HEK293 (cell line): ENCODE data around the gene SGPL1.

Experiments used
- CTCF ChIA-PET: fragments of 350-600 bp; formaldehyde crosslinking; extraction: SDS; loops from one replicate; lab custom pipeline; 2021; ENCODE audit warnings: antibody characterized with exemption; lab: Yijun Ruan, JAX
- POLR2A ChIA-PET: fragments of 300-600 bp; formaldehyde crosslinking; extraction: SDS; loops from one replicate; lab custom pipeline; 2020; ENCODE audit warnings: antibody characterized with exemption, inconsistent platforms; lab: Yijun Ruan, JAX
- H3K27ac ChIP-seq: fragments of 200-500 bp; sonication (Bioruptor generic); 2 replicates; pipeline ENCODE4 v1.5.1; 2014; ENCODE audit warnings: low read depth, low read length, control low read depth, inconsistent platforms; ENCODE audit errors: extremely low read depth
- H3K36me3 ChIP-seq, 2 experiments: fragments of 200-500 bp in 1 of 2; sonication (Bioruptor generic) in 1 of 2; 1 replicate in 1 of 2; 2 replicates in 1 of 2; pipeline ENCODE4 v1.5.1; 2014 to 2017; ENCODE audit warnings: inconsistent platforms in 2 of 2, low read length in 2 of 2; ENCODE audit not compliant: control insufficient read depth in 2 of 2, insufficient read depth in 1 of 2
- H3K4me1 ChIP-seq: fragments of 200-500 bp; sonication (Bioruptor generic); 2 replicates; pipeline ENCODE4 v1.5.1; 2014; ENCODE audit warnings: mild to moderate bottlenecking, low read length, inconsistent platforms; ENCODE audit not compliant: control insufficient read depth, insufficient read depth
- H3K4me3 ChIP-seq: 2 replicates; pipeline ENCODE4 v1.5.1; 2011; ENCODE audit warnings: low read depth, mild to moderate bottlenecking, control low read depth, low read length, moderate library complexity
- H3K9me3 ChIP-seq: fragments of 200-500 bp; sonication (Bioruptor generic); 2 replicates; pipeline ENCODE4 v1.5.1; 2014; ENCODE audit warnings: low read depth, low read length, inconsistent platforms; ENCODE audit not compliant: control insufficient read depth, insufficient read depth
- BCL6B ChIP-seq: fragments of 450-650 bp; formaldehyde crosslinking; IDR thresholded peaks from 2 replicates; pipeline ENCODE4 v1.5.1; 2017; ENCODE audit warnings: missing biosample characterization, missing genetic modification characterization
- CTCF ChIP-seq: fragments of 450-650 bp; formaldehyde crosslinking; IDR thresholded peaks from 2 replicates; pipeline ENCODE4 v1.5.1; 2016; ENCODE audit warnings: missing biosample characterization, missing genetic modification characterization
- FEZF1 ChIP-seq: fragments of 450-650 bp; formaldehyde crosslinking; IDR thresholded peaks from 2 replicates; pipeline ENCODE4 v1.5.1; 2016; ENCODE audit warnings: missing biosample characterization, missing genetic modification characterization
- GLIS1 ChIP-seq: fragments of 450-650 bp; formaldehyde crosslinking; IDR thresholded peaks from 2 replicates; pipeline ENCODE4 v1.5.1; 2016; ENCODE audit warnings: missing biosample characterization, missing genetic modification characterization
- INSM2 ChIP-seq: fragments of 450-650 bp; formaldehyde crosslinking; IDR thresholded peaks from 2 replicates; pipeline ENCODE4 v1.5.1; 2016; ENCODE audit warnings: missing biosample characterization, missing genetic modification characterization
- MEIS1 ChIP-seq: sonication (generic); formaldehyde crosslinking; IDR thresholded peaks from 2 replicates; pipeline ENCODE4 v1.8.1; 2022; ENCODE audit warnings: missing genetic modification reagents, mild to moderate bottlenecking, borderline replicate concordance
- MZF1 ChIP-seq: fragments of 450-650 bp; formaldehyde crosslinking; IDR thresholded peaks from 2 replicates; pipeline ENCODE4 v1.5.1; 2017; ENCODE audit warnings: missing biosample characterization, missing genetic modification characterization, borderline replicate concordance
- ZEB2 ChIP-seq: fragments of 450-650 bp; formaldehyde crosslinking; IDR thresholded peaks from 2 replicates; pipeline ENCODE4 v1.5.1; 2016; ENCODE audit warnings: missing biosample characterization, missing genetic modification characterization
- ZIC2 ChIP-seq: fragments of 450-650 bp; formaldehyde crosslinking; IDR thresholded peaks from 2 replicates; pipeline ENCODE4 v1.5.1; 2016; ENCODE audit warnings: missing biosample characterization, missing genetic modification characterization
- ZNF157 ChIP-seq: fragments of 450-650 bp; formaldehyde crosslinking; IDR thresholded peaks from 2 replicates; pipeline ENCODE4 v1.5.1; 2016; ENCODE audit warnings: missing biosample characterization, missing genetic modification characterization
- ZNF416 ChIP-seq: fragments of 450-650 bp; formaldehyde crosslinking; IDR thresholded peaks from 2 replicates; pipeline ENCODE4 v1.5.1; 2016; ENCODE audit warnings: missing biosample characterization, missing genetic modification characterization
- ZNF670 ChIP-seq: fragments of 450-650 bp; formaldehyde crosslinking; IDR thresholded peaks from 2 replicates; pipeline ENCODE4 v1.5.1; 2016; ENCODE audit warnings: missing biosample characterization, missing genetic modification characterization, low read depth
- ZNF692 ChIP-seq: fragments of 450-650 bp; formaldehyde crosslinking; IDR thresholded peaks from 2 replicates; pipeline ENCODE4 v1.5.1; 2016; ENCODE audit warnings: missing biosample characterization, missing genetic modification characterization
- ZNF785 ChIP-seq: fragments of 450-650 bp; formaldehyde crosslinking; IDR thresholded peaks from 2 replicates; pipeline ENCODE4 v1.5.1; 2016; ENCODE audit warnings: missing biosample characterization, missing genetic modification characterization
- TF ChIP-seq, protein P1 (sequence below): fragments of 450-650 bp; IDR thresholded peaks from 2 replicates; pipeline ENCODE4 v1.5.1; 2018; ENCODE audit warnings: missing biosample characterization, missing genetic modification characterization
- TF ChIP-seq, protein P2 (sequence below): fragments of 450-650 bp; formaldehyde crosslinking; IDR thresholded peaks from 2 replicates; pipeline ENCODE4 v1.5.1; 2016; ENCODE audit warnings: missing biosample characterization, missing genetic modification characterization
- TF ChIP-seq, protein P3 (sequence below): fragments of 450-650 bp; formaldehyde crosslinking; IDR thresholded peaks from 2 replicates; pipeline ENCODE4 v1.5.1; 2016; ENCODE audit warnings: missing biosample characterization, missing genetic modification characterization

The SGPL1 gene

DNA sequence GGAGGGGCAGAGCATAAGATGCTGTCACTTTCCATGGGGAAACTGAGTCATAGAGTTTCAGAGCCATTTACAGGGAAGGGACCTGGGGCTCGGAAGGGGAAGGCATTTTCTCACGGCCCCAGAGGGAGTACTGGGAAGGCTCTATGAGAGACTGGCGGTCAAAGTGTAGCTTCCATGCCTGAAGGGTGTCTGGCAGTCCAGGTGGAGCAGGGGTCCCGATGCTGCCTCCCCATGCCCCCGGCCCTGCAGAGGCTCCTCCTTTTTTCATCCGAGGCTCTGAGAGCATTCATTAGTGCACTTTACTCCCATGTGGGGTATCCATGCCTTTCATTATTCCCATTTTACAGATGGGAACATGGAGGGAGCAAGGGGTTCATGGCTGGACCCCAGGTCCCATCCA lies 100.5 kb downstream of the SGPL1 start:
- no peaks in the 10 kb centered on the region for H3K9me3 ChIP-seq
- TF ChIP-seq CTCF: no peak
- H3K36me3 ChIP-seq: no peaks in the 10 kb centered on the region
- H3K27ac ChIP-seq: no peak overlapping the region
- ChIA-PET CTCF (interaction anchor here (0.6 to 0.9 kb wide), 3 partner anchors 9 to 364 kb away, joined by 3 to 4 read pairs (median 3); no protein-coding TSS in a partner anchor), POLR2A (interaction anchor here (0.6 kb wide), 1 partner anchor 20 kb away, joined by 3 read pairs; no protein-coding TSS in a partner anchor)
- H3K4me1 ChIP-seq: no peaks in the 10 kb centered on the region
- no peak overlapping the region for H3K4me3 ChIP-seq

DNA sequence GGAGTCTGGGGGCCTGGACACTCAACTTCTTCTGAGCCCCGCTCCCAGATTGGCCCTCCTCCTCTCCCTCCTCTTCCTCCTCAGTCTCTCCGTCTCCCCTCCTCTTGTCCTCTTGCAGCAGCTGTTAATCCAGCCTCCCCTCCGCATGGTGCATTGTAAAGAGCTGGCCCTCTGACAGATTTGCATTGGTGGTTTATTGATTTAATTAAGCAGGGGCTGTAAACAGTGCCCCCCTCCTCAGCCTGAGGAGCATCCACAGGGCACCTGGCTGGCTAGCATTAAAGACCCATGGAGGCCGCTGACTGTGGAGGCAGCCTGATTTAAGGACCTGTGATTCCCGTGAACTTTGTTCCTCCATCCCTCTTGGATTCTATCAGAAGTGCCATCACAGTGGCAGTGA lies 101.5 kb downstream of the SGPL1 start:
- Histone ChIP-seq H3K4me3 (no peak overlapping the region), H3K36me3 (no peaks in the 10 kb centered on the region), H3K27ac (no peak overlapping the region), H3K9me3 (no peaks in the 10 kb centered on the region), H3K4me1 (no peaks in the 10 kb centered on the region)
- ChIA-PET POLR2A (no interaction called here), CTCF (no interaction called here)
- no peak for TF ChIP-seq ZNF416 (tag by site-specific recombination)
- TF ChIP-seq, protein P1, sequence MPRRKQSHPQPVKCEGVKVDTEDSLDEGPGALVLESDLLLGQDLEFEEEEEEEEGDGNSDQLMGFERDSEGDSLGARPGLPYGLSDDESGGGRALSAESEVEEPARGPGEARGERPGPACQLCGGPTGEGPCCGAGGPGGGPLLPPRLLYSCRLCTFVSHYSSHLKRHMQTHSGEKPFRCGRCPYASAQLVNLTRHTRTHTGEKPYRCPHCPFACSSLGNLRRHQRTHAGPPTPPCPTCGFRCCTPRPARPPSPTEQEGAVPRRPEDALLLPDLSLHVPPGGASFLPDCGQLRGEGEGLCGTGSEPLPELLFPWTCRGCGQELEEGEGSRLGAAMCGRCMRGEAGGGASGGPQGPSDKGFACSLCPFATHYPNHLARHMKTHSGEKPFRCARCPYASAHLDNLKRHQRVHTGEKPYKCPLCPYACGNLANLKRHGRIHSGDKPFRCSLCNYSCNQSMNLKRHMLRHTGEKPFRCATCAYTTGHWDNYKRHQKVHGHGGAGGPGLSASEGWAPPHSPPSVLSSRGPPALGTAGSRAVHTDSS (tag by site-specific recombination): 0 out of 2 replicates have a peak, but pooled peaks have one; percentile 18
- 0 out of 2 replicates have a peak, but pooled peaks have one; percentile 14 for TF ChIP-seq ZIC2 (tag by site-specific recombination)

DNA sequence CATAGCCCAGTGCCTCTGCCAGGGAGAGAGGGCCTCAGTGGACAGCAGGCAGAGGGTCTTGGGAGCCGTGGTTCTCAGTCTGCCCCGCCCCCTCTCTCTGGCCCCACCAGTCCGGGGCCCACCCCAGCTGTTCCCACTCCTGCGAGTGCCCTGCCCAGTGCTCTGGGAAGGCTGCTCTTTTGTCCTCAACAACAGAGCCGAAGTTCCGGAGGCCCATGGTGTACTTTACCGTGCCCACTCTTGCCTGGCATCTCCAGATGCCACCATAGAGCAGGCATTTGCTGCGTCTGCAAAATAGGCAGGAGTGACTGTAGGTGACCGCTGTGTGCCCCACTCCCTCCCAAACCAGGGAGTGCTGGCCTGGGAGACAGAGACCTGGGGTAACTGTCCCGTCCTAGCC lies 101.9 kb downstream of the SGPL1 start:
- CTCF ChIA-PET: no interaction called here
- POLR2A ChIA-PET: no interaction called here
- Histone ChIP-seq H3K9me3 (no peaks in the 10 kb centered on the region), H3K4me1 (no peaks in the 10 kb centered on the region), H3K27ac (no peak overlapping the region), H3K36me3 (no peaks in the 10 kb centered on the region), H3K4me3 (no peak overlapping the region)
- TF ChIP-seq, protein P2, sequence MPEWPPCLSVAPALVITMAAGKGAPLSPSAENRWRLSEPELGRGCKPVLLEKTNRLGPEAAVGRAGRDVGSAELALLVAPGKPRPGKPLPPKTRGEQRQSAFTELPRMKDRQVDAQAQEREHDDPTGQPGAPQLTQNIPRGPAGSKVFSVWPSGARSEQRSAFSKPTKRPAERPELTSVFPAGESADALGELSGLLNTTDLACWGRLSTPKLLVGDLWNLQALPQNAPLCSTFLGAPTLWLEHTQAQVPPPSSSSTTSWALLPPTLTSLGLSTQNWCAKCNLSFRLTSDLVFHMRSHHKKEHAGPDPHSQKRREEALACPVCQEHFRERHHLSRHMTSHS: no peak
- TF ChIP-seq ZNF692 (tag by site-specific recombination): 0 out of 2 replicates have a peak, but pooled peaks have one; percentile 27

GRCh38 chr10:70918851-70919530 lies 103.2 kb downstream of the SGPL1 start:
- Histone ChIP-seq H3K36me3 (no peaks in the 10 kb centered on the region), H3K9me3 (no peaks in the 10 kb centered on the region), H3K27ac (no peak overlapping the region), H3K4me1 (no peaks in the 10 kb centered on the region), H3K4me3 (no peak overlapping the region)
- POLR2A ChIA-PET: no interaction called here
- CTCF ChIA-PET: no interaction called here
- TF ChIP-seq FEZF1 (tag by site-specific recombination) (no peak), ZNF670 (tag by site-specific recombination) (no peak), ZNF157 (tag by site-specific recombination) (no peak), ZEB2 (tag by site-specific recombination) (no peak), MEIS1 (CRISPR knock-in tag) (no peak), GLIS1 (tag by site-specific recombination) (no peak), BCL6B (tag by site-specific recombination) (no peak), INSM2 (no peak), MZF1 (tag by site-specific recombination) (no peak), ZNF785 (tag by site-specific recombination) (no peak)
- TF ChIP-seq, protein P3, sequence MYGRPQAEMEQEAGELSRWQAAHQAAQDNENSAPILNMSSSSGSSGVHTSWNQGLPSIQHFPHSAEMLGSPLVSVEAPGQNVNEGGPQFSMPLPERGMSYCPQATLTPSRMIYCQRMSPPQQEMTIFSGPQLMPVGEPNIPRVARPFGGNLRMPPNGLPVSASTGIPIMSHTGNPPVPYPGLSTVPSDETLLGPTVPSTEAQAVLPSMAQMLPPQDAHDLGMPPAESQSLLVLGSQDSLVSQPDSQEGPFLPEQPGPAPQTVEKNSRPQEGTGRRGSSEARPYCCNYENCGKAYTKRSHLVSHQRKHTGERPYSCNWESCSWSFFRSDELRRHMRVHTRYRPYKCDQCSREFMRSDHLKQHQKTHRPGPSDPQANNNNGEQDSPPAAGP (tag by site-specific recombination): peak; percentile 33; the same call in 1 of the 2 replicates
